Endothelial cell of umbilical vein (primary cell): ENCODE measurements around the gene MBD1. TPM values are rescaled to one million over a fixed set of nuclear protein-coding genes. Genes with fewer than 3 reads are reported as not detected.

Experiments used
- BruUV-seq: library from RNA; stranded (reverse); fragments of 400-500 nt; replicated peaks from 2 replicates; lab custom pipeline; 2021; lab: Mats Ljungman, UMichigan
- CTCF ChIA-PET: fragments of 300-600, 350-600 bp; sonication (Branson Sonifier 250); formaldehyde crosslinking; loops from one replicate; lab custom pipeline; 2021; ENCODE audit warnings: antibody characterized with exemption, inconsistent platforms; lab: Charles Lee
- POLR2A ChIA-PET: fragments of 300-600, 350-600 bp; sonication (Branson Sonifier 250); formaldehyde crosslinking; loops from one replicate; lab custom pipeline; 2021; ENCODE audit warnings: antibody characterized with exemption, inconsistent platforms; lab: Charles Lee
- DNase-seq: peaks from one replicate; pipeline ENCODE4 v3.0.0-alpha.2; 2011; ENCODE audit warnings: low read depth, low spot score
- FAIRE-seq: peaks from 2 replicates; lab custom pipeline; 2011; peaks lifted over from hg19 to GRCh38; lab: Jason Lieb, UNC
- H2AFZ ChIP-seq: 2 replicates; pipeline ENCODE4 v1.6.0; 2012; ENCODE audit warnings: low read depth, low read length, control low read depth, inconsistent platforms
- H3K27ac ChIP-seq: 2 replicates; pipeline ENCODE4 v1.5.1; 2011; ENCODE audit warnings: low read depth, mild to moderate bottlenecking, control low read depth, low read length, moderate library complexity; ENCODE audit not compliant: insufficient read depth
- H3K27me3 ChIP-seq, 2 experiments: 2 replicates each; pipeline versions ENCODE4 v1.6.0 to v1.6.1; 2011; ENCODE audit warnings: low read length in 2 of 2, mixed read lengths in 1 of 2; ENCODE audit not compliant: control insufficient read depth in 2 of 2, insufficient read depth in 2 of 2
- H3K36me3 ChIP-seq, 2 experiments: 2 replicates in 1 of 2; 3 replicates in 1 of 2; pipeline ENCODE4 v1.5.1; 2011; ENCODE audit warnings: low read length in 2 of 2, mild to moderate bottlenecking in 1 of 2, moderate library complexity in 1 of 2; ENCODE audit not compliant: control insufficient read depth in 2 of 2, insufficient read depth in 2 of 2; ENCODE audit errors: extremely low read depth in 1 of 2
- H3K4me1 ChIP-seq: 3 replicates; pipeline ENCODE4 v1.5.1; 2011; ENCODE audit warnings: mild to moderate bottlenecking, low read length; ENCODE audit not compliant: control insufficient read depth, insufficient read depth; ENCODE audit errors: extremely low read depth
- H3K4me2 ChIP-seq: 2 replicates; pipeline ENCODE4 v1.6.1; 2011; ENCODE audit warnings: low read length, control low read depth, mixed read lengths; ENCODE audit not compliant: insufficient read depth
- H3K4me3 ChIP-seq, 3 experiments: fragments of 200-600 bp in 1 of 3; sonication (generic), shearing (Covaris generic) in 1 of 3; replicated peaks in 1 of 3; 2 replicates each; pipeline ENCODE4 v1.5.1; 2011 to 2016; ENCODE audit warnings: control low read depth in 3 of 3, low read length in 3 of 3, mild to moderate bottlenecking in 2 of 3, inconsistent platforms in 1 of 3, low read depth in 1 of 3, moderate library complexity in 1 of 3; ENCODE audit not compliant: insufficient read depth in 1 of 3
- H3K79me2 ChIP-seq: 2 replicates; pipeline ENCODE4 v1.6.0; 2012; ENCODE audit warnings: low read length, inconsistent platforms; ENCODE audit not compliant: control insufficient read depth, insufficient read depth
- H3K9ac ChIP-seq: replicated peaks from 2 replicates; pipeline ENCODE3; 2011; ENCODE audit warnings: low read length, control low read depth; ENCODE audit not compliant: insufficient read depth; ENCODE audit errors: extremely low read depth
- H3K9me1 ChIP-seq: replicated peaks from 3 replicates; pipeline ENCODE4 v1.6.0; 2011; ENCODE audit warnings: mild to moderate bottlenecking, low read length; ENCODE audit not compliant: control insufficient read depth, insufficient read depth; ENCODE audit errors: extremely low read depth
- H3K9me3 ChIP-seq: replicated peaks from 2 replicates; pipeline ENCODE4 v1.5.1; 2012; ENCODE audit warnings: low read length, inconsistent platforms; ENCODE audit not compliant: control insufficient read depth, insufficient read depth
- H4K20me1 ChIP-seq: replicated peaks from 2 replicates; pipeline ENCODE3; 2011; ENCODE audit warnings: mild to moderate bottlenecking, low read length; ENCODE audit not compliant: control insufficient read depth, insufficient read depth; ENCODE audit errors: extremely low read depth
- EZH2 ChIP-seq: IDR thresholded peaks from 2 replicates; pipeline ENCODE4 v1.6.1; 2012; ENCODE audit warnings: borderline replicate concordance, low read depth, mild to moderate bottlenecking, moderate library complexity, low read length, inconsistent platforms; ENCODE audit not compliant: severe bottlenecking
- FOS ChIP-seq: IDR thresholded peaks from 2 replicates; pipeline ENCODE4 v1.6.1; 2011; ENCODE audit warnings: mild to moderate bottlenecking, low read length, moderate library complexity, borderline replicate concordance; ENCODE audit not compliant: insufficient read depth
- GATA2 ChIP-seq: IDR thresholded peaks from 2 replicates; pipeline ENCODE4 v1.7.0; 2011; ENCODE audit warnings: low read depth, mild to moderate bottlenecking, moderate library complexity, mixed read lengths, low read length; ENCODE audit not compliant: insufficient read length, insufficient read depth
- JUN ChIP-seq: IDR thresholded peaks from 2 replicates; pipeline ENCODE4 v1.6.1; 2011; ENCODE audit warnings: borderline replicate concordance, low read depth; ENCODE audit not compliant: insufficient read length, insufficient read depth
- MYC ChIP-seq: IDR thresholded peaks from one replicate; pipeline ENCODE4 v1.6.1; 2011; ENCODE audit warnings: mild to moderate bottlenecking, low read depth, low read length
- POLR2A ChIP-seq: IDR thresholded peaks from 2 replicates; pipeline ENCODE4 v1.6.1; 2012; ENCODE audit warnings: low read depth, mild to moderate bottlenecking, control low read depth, low read length
- POLR2AphosphoS5 ChIP-seq: IDR thresholded peaks from 2 replicates; pipeline ENCODE4 v1.6.1; 2012; ENCODE audit warnings: low read depth, mild to moderate bottlenecking, control low read depth, low read length, moderate library complexity; ENCODE audit not compliant: insufficient read depth
- dilution Hi-C: fragments of 300-500 bp; cut with MboI; formaldehyde crosslinking; loops from one replicate; pipeline ENCODE4 v1.15.0; 2019; ENCODE audit warnings: low sequenced_read_pairs; ENCODE audit not compliant: extremely low pct_ligation_motif_present
- intact Hi-C: fragments of 100-400 bp; cut with micrococcal nuclease; formaldehyde crosslinking; loops from one replicate; pipeline ENCODE4 v1.10.0; 2022
- polyA plus RNA-seq, 4 experiments: library from polyadenylated mRNA; depleted of rRNA in 3 of 4; stranded (reverse) in 3 of 4; unstranded in 1 of 4; fragments of >200 nt; gene quantifications; 2 replicates each; pipeline versions ENCODE4 v1.2.1 to v1.2.3, GENCODE V29; 2011 to 2012; ENCODE audit warnings: missing spikeins in 1 of 4
- total RNA-seq: library from RNA; stranded (reverse); gene quantifications from 2 replicates; pipeline ENCODE4 v1.2.3, GENCODE V29; 2021
- TF ChIP-seq, protein P1 (sequence below), 2 donors: IDR thresholded peaks; 1 replicate in 1 of 2; 2 replicates in 1 of 2; pipeline ENCODE4 v1.5.1; 2011; ENCODE audit warnings: low read length in 2 of 2, mild to moderate bottlenecking in 2 of 2, moderate library complexity in 2 of 2, control low read depth in 1 of 2, inconsistent platforms in 1 of 2, low read depth in 1 of 2; ENCODE audit not compliant: insufficient read depth in 1 of 2; ENCODE audit errors: extremely low read depth in 1 of 2
- TF ChIP-seq, protein P2 (sequence below): IDR thresholded peaks from 2 replicates; pipeline ENCODE4 v1.6.1; 2011; ENCODE audit not compliant: insufficient read depth, insufficient read length

The MBD1 gene
- total and polyA plus RNA-seq, 2 donors (not counting 3 experiments of a cell fraction or from before 2014, with no cell fraction given) = 57.2 to 77.5 TPM

DNA sequence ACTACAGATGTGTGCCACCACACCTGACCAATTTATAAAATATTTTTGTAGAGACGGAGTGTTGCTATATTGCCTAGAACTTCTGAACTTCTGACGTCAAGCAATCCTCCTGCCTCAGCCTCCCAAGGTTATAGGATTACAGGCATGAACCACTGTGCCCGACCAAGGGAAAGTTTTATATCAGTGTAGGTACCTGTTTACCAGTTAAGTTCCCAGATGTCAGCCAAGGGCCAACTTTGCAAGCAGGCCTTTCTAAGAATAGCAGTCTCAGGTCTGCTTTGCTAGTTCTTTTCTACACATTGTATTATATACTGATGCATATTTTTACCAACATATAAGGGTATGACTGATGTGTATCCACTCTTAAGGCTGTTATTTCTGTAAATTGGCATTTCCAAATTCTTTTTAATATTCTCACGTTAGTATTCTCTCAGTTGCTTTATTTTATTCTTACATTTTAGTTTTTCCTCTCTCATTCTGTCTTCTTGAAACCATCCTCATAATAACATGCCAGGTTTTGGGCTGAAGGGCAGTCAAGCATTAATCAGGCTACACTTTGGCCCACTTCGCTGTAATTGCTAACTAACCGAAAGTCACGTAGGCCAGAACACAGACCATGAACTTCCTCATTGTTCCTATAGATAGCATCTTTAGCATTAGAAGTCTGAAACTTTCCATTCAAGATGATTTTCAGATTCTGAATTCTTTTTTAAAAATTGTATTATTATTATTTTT, 31.1 kb upstream of the MBD1 start:
- Histone ChIP-seq H3K4me3 (no peak overlapping the region), H3K9me1 (no peaks in the 10 kb centered on the region), H4K20me1 (no peaks in the 10 kb centered on the region), H2AFZ (no peak overlapping the region), H3K27ac (no peak overlapping the region), H3K9me3 (no peaks in the 10 kb centered on the region), H3K27me3 (no peaks in the 10 kb centered on the region), H3K9ac (no peak overlapping the region), H3K4me1 (peaks cover 8% of the 10 kb centered on the region), H3K36me3 (no peaks in the 10 kb centered on the region), H3K4me2 (no peak overlapping the region), H3K79me2 (no peaks in the 10 kb centered on the region)
- TF ChIP-seq, protein P1, sequence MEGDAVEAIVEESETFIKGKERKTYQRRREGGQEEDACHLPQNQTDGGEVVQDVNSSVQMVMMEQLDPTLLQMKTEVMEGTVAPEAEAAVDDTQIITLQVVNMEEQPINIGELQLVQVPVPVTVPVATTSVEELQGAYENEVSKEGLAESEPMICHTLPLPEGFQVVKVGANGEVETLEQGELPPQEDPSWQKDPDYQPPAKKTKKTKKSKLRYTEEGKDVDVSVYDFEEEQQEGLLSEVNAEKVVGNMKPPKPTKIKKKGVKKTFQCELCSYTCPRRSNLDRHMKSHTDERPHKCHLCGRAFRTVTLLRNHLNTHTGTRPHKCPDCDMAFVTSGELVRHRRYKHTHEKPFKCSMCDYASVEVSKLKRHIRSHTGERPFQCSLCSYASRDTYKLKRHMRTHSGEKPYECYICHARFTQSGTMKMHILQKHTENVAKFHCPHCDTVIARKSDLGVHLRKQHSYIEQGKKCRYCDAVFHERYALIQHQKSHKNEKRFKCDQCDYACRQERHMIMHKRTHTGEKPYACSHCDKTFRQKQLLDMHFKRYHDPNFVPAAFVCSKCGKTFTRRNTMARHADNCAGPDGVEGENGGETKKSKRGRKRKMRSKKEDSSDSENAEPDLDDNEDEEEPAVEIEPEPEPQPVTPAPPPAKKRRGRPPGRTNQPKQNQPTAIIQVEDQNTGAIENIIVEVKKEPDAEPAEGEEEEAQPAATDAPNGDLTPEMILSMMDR (IDR thresholded peaks at IDR 0.05; ENCODE audit: extremely low read depth in 1 of 2, insufficient read depth in 1 of 2, low read depth in 1 of 2, low read length in 2 of 2) = no peak
- TF ChIP-seq GATA2 (no peak), EZH2 (no peak), POLR2AphosphoS5 (no peak), MYC (no peak), FOS (no peak), JUN (no peak), POLR2A (no peak)
- TF ChIP-seq, protein P2, sequence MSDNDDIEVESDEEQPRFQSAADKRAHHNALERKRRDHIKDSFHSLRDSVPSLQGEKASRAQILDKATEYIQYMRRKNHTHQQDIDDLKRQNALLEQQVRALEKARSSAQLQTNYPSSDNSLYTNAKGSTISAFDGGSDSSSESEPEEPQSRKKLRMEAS = no peak
- no TSS peak for BruUV-seq
- ChIA-PET POLR2A (no interaction called here), CTCF (no interaction called here)
- DNase-seq = no peak
- dilution Hi-C loops (no loop called here), intact Hi-C loops (no loop called here)
- FAIRE-seq = no peak
